IPS DF 6.9 (cell line): ENCODE data around the gene TLCD1.

ENCODE experiments used
- DNase-seq: peaks from one replicate; pipeline ENCODE4 v3.0.0-alpha.2; 2013; ENCODE audit warnings: low read depth, low spot score
- H3K27ac ChIP-seq: one replicate; pipeline ENCODE4 v1.5.1; 2013; ENCODE audit warnings: low read length, control low read depth
- H3K27me3 ChIP-seq: 2 replicates; pipeline ENCODE4 v1.6.1; 2013; ENCODE audit warnings: mild to moderate bottlenecking, low read length; ENCODE audit not compliant: control insufficient read depth, insufficient read depth
- H3K36me3 ChIP-seq: 2 replicates; pipeline ENCODE4 v1.6.1; 2013; ENCODE audit warnings: low read length; ENCODE audit not compliant: control insufficient read depth, insufficient read depth
- H3K4me1 ChIP-seq: 2 replicates; pipeline ENCODE4 v1.6.1; 2013; ENCODE audit warnings: low read length; ENCODE audit not compliant: control insufficient read depth, insufficient read depth
- H3K4me3 ChIP-seq: 2 replicates; pipeline ENCODE4 v1.5.1; 2013; ENCODE audit warnings: mild to moderate bottlenecking, low read length
- H3K9me3 ChIP-seq: 2 replicates; pipeline ENCODE4 v1.6.1; 2013; ENCODE audit warnings: low read length, inconsistent platforms; ENCODE audit not compliant: control insufficient read depth, insufficient read depth
- WGBS: extraction: QIAGEN DNeasy Blood & Tissue Kit; methylation state at CpG from one replicate; pipeline ENCODE4 v1.1.7; 2013; ENCODE audit warnings: mixed read lengths, missing lambda C conversion rate; ENCODE audit not compliant: insufficient read length, insufficient coverage; 5-methylcytosine and 5-hydroxymethylcytosine counted together

Gene TLCD1

GRCh38 chr17:28756049-28756804 lies 30.2 kb upstream of the TLCD1 start:
- DNase-seq = no peak
- Histone ChIP-seq H3K4me3 (no peak overlapping the region), H3K36me3 (peaks cover 14% of the 10 kb centered on the region)

GRCh38 chr17:28755486-28755885 lies 29.5 kb upstream of the TLCD1 start:
- no peak for DNase-seq
- Histone ChIP-seq H3K4me1 (no peaks in the 10 kb centered on the region; the same call in none of the 2 replicates), H3K9me3 (no peaks in the 10 kb centered on the region), H3K27ac (no peak overlapping the region), H3K36me3 (peaks cover 15% of the 10 kb centered on the region), H3K4me3 (no peak overlapping the region), H3K27me3 (no peaks in the 10 kb centered on the region)
- no CpG with 5 or more reads among the region's 7 CpGs for WGBS

More at GRCh38 chr17:28756049-28756804, 30.2 kb upstream of the TLCD1 start:
- Histone ChIP-seq H3K9me3 (no peaks in the 10 kb centered on the region), H3K4me1 (no peaks in the 10 kb centered on the region; the same call in none of the 2 replicates), H3K27me3 (no peaks in the 10 kb centered on the region), H3K27ac (no peak overlapping the region)
- WGBS = no CpG with 5 or more reads among the region's 5 CpGs

GRCh38 chr17:28751600-28752366 lies 25.8 kb upstream of the TLCD1 start:
- H3K9me3 ChIP-seq = no peaks in the 10 kb centered on the region
- H3K36me3 ChIP-seq = peaks cover 32% of the 10 kb centered on the region
- no CpG with 5 or more reads among the region's 10 CpGs for WGBS
- no peak overlapping the region for H3K27ac ChIP-seq
- DNase-seq = no peak
- no peaks in the 10 kb centered on the region for H3K27me3 ChIP-seq
- peaks cover 5% of the 10 kb centered on the region for H3K4me1 ChIP-seq
- H3K4me3 ChIP-seq = no peak overlapping the region

- peaks cover 15% of the 10 kb centered on the region for H3K4me1 ChIP-seq
- H3K4me3 ChIP-seq = no peak overlapping the region
- no peaks in the 10 kb centered on the region for H3K27me3 ChIP-seq
- H3K9me3 ChIP-seq = no peaks in the 10 kb centered on the region
- H3K27ac ChIP-seq = no peak overlapping the region
- WGBS = no CpG with 5 or more reads among the region's 20 CpGs
- H3K36me3 ChIP-seq = peaks cover 35% of the 10 kb centered on the region
- no peak for DNase-seq
Measured at GRCh38 chr17:28750178-28751047, 24.4 kb upstream of the TLCD1 start.

GRCh38 chr17:28749516-28750177 lies 23.6 kb upstream of the TLCD1 start:
- WGBS = no CpG with 5 or more reads among the region's 11 CpGs
- Histone ChIP-seq H3K9me3 (no peaks in the 10 kb centered on the region), H3K36me3 (peaks cover 35% of the 10 kb centered on the region), H3K27ac (no peak overlapping the region), H3K4me3 (no peak overlapping the region), H3K4me1 (peaks cover 15% of the 10 kb centered on the region), H3K27me3 (no peaks in the 10 kb centered on the region)
- DNase-seq = no peak

- peaks cover 35% of the 10 kb centered on the region for H3K36me3 ChIP-seq
- no peaks in the 10 kb centered on the region for H3K27me3 ChIP-seq
- H3K4me3 ChIP-seq = no peak overlapping the region
- no peak overlapping the region for H3K27ac ChIP-seq
- DNase-seq = no peak
- no CpG with 5 or more reads among the region's 18 CpGs for WGBS
- H3K4me1 ChIP-seq = peaks cover 15% of the 10 kb centered on the region
- no peaks in the 10 kb centered on the region for H3K9me3 ChIP-seq
Measured at GRCh38 chr17:28748852-28749515, 23.0 kb upstream of the TLCD1 start.

- no peak for DNase-seq
- no peaks in the 10 kb centered on the region for H3K9me3 ChIP-seq
- no CpG with 5 or more reads among the region's 18 CpGs for WGBS
- no peak overlapping the region for H3K4me3 ChIP-seq
- peaks cover 35% of the 10 kb centered on the region for H3K36me3 ChIP-seq
- H3K27me3 ChIP-seq = no peaks in the 10 kb centered on the region
- no peak overlapping the region for H3K27ac ChIP-seq
- H3K4me1 ChIP-seq = peaks cover 15% of the 10 kb centered on the region
Measured at GRCh38 chr17:28747801-28748750, 22.0 kb upstream of the TLCD1 start.

GRCh38 chr17:28747051-28747691 lies 21.1 kb upstream of the TLCD1 start:
- Histone ChIP-seq H3K27ac (no peak overlapping the region), H3K4me1 (peaks cover 15% of the 10 kb centered on the region), H3K4me3 (no peak overlapping the region), H3K27me3 (no peaks in the 10 kb centered on the region), H3K36me3 (peaks cover 35% of the 10 kb centered on the region), H3K9me3 (no peaks in the 10 kb centered on the region)
- DNase-seq = no peak
- no CpG with 5 or more reads among the region's 7 CpGs for WGBS
